ENCODE measurements around the gene NPLOC4.

Gene NPLOC4

DNA sequence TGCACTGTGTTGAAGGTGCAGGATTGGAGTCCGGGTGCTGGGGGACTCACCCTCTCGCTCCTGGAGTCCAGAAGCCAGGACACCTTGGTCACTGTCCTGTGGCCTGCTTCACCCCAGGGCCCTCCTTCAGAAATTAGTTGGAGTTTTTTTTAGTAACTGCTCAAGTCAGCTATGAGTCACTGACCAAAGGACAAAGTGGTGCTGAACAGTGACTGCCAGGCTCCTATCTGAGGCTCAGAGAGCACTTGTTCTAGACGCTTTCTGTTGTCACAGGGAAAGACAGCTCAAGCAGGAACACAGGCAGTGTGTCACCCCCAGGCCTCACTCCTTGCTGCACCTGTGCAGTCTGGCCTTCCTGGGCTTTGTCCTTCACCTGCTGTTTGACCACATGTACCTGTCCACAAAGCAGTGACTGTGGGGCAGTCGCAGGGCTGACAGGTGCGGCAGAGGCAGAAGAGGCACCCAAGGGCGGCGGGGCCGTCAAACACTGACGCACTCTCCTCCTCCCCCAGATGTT, 80.7 kb downstream of the NPLOC4 start:
- H3K27me3 ChIP-seq: no peaks in the 10 kb centered on the region
- TF ChIP-seq, protein P1, sequence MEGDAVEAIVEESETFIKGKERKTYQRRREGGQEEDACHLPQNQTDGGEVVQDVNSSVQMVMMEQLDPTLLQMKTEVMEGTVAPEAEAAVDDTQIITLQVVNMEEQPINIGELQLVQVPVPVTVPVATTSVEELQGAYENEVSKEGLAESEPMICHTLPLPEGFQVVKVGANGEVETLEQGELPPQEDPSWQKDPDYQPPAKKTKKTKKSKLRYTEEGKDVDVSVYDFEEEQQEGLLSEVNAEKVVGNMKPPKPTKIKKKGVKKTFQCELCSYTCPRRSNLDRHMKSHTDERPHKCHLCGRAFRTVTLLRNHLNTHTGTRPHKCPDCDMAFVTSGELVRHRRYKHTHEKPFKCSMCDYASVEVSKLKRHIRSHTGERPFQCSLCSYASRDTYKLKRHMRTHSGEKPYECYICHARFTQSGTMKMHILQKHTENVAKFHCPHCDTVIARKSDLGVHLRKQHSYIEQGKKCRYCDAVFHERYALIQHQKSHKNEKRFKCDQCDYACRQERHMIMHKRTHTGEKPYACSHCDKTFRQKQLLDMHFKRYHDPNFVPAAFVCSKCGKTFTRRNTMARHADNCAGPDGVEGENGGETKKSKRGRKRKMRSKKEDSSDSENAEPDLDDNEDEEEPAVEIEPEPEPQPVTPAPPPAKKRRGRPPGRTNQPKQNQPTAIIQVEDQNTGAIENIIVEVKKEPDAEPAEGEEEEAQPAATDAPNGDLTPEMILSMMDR (IDR thresholded peaks at IDR 0.05): no peak
- intact Hi-C loops (cut with DNase I; ENCODE audit: low total_unique reads): no loop called here
- peaks cover 0 to 34% (median 25%) of the 10 kb centered on the region in 4 donors for H3K4me1 ChIP-seq
- no peak overlapping the region for H3K4me3 ChIP-seq
- peak overlapping the region; percentile 41 to 43 for H3K27ac ChIP-seq
- DNase-seq: no peak
- peaks cover 18 to 51% (median 41%) of the 10 kb centered on the region in 3 donors for H3K36me3 ChIP-seq
- H3K9me3 ChIP-seq: no peaks in the 10 kb centered on the region

DNA sequence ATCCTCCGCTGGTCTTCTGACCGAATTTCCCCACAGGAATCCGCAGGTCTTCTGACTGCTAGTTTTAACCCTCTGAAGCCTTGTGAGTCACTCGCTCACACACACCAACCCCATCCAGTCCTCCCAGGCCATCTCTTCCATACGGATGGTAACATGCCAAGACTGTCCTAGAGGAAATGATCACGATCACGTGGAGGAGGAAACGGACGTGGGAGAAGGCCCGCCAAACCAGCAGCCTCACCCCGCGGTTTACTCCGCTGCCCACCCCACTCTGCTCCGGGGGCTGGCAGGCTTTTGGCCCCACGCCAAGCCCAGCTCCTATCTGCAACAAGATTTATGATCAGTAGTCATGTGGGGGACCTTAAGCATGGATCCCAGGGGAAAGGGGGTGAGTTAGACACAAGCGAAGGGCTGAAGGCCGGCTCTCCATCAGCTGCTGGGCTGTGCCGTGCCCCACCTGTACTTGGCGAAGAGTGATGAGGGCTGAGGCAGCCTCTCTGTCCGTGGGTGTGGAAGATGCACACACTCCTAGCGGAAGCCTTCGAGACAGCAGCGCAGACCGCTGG, 83.2 kb downstream of the NPLOC4 start:
- peak in 1 of 2 donors; percentile 78 for DNase-seq
- H3K4me3 ChIP-seq: peak overlapping the region; percentile 67 to 98

DNA sequence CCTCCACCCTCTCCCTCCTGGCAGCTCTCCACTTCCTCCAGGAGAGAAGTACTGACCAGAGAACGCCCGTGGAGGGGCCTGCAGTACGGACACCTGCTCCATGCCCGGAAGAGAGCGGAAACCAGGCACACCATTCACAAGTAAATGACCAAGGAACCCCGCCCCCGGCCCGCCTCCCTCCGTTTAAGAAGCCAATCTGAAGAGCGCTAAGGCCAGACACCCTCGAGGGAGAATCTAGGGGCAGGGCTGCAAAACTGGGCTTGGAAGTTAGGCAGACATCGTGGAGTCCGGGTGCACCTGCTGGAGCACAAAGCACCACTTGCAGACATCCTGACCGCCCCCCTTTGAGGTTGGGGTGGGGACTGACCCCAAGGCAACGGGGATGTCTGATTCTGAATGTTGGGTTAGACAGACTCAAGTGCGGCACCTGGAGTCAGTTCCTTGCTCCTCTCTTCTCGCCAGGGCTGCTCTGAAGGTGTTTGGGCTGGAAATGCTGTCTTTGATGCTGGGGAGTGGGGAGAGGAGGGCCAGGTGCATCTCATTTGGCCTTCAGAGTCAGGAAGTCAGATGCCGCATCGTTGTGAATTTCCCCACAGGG, 83.8 kb downstream of the NPLOC4 start:
- Histone ChIP-seq H3K4me1 (peaks cover 0 to 41% (median 38%) of the 10 kb centered on the region in 4 donors), H3K9me3 (no peaks in the 10 kb centered on the region), H3K36me3 (peaks cover 9 to 46% (median 32%) of the 10 kb centered on the region in 3 donors), H3K4me3 (peak overlapping the region; percentile 67 to 98), H3K27ac (peak overlapping the region; percentile 80 to 88), H3K27me3 (no peaks in the 10 kb centered on the region)
- intact Hi-C loops (cut with DNase I; ENCODE audit: low total_unique reads): no loop called here
- TF ChIP-seq, protein P1 (IDR thresholded peaks at IDR 0.05): no peak
- peak; percentile 87 to 89 for DNase-seq

More for the DNA sequence above, 83.2 kb downstream of the NPLOC4 start:
- intact Hi-C loops (cut with DNase I; ENCODE audit: low total_unique reads): no loop called here
- TF ChIP-seq, protein P1 (IDR thresholded peaks at IDR 0.05): no peak
- Histone ChIP-seq H3K4me1 (peaks cover 0 to 41% (median 38%) of the 10 kb centered on the region in 4 donors), H3K27ac (peak overlapping the region; percentile 80 to 88), H3K9me3 (no peaks in the 10 kb centered on the region), H3K27me3 (no peaks in the 10 kb centered on the region), H3K36me3 (peaks cover 9 to 46% (median 32%) of the 10 kb centered on the region in 3 donors)

DNA sequence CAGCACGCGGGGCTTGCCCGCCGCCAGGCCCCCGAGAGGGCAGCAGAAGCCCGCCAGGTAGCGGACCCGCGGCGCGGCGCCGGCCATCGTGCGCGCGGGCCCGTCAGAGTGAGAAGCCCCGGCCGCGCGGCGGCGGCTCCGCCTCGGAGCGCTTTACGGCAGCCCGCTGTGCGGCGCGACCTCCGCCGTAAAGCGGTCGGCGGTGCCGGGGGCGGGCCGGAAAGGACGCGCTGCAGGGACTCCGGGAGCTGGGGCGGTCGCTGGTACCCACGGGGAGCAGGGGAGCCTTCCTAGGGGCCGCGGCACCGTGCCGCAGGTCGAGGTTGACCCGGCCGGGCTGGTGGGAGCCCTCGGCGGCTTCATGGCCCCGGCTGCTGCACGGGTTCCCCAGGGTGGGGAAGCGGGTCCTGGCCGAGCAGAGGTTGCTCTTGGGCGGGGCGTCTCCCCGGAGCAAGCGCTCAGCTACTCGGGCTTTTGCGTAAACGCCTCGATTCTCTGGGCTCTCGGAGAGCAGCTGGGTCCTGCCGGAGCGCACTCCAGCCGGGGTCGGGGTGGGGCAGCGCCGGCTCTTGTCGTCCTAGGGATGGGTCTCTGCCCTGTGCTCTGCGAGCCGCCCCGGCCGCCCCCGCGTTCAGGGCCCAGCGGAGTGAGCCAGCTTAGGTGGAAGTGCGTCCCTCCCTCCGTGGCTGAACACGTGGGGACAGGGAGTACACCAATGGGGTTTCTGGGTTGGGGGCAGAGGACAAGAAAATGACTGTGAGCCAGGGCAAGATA, 84.5 kb downstream of the NPLOC4 start, which contains the start of gene FAAP100:
FAAP100 (minus strand) TSS at position 110 of the 774 bp plus-strand sequence; CDS start at position 87, 23 bp downstream.
- Histone ChIP-seq H3K4me3 (peak within 1 kb of the TSS; percentile 67 to 98), H3K4me1 (peaks cover 0 to 41% (median 38%) of the 10 kb centered on the region in 4 donors), H3K36me3 (peaks cover 16 to 46% (median 32%) of the 10 kb centered on the region in 3 donors), H3K27me3 (no peaks in the 10 kb centered on the region), H3K27ac (peak within 1 kb of the TSS; percentile 80 to 88), H3K9me3 (no peaks in the 10 kb centered on the region)
- DNase-seq: peak; percentile 62 to 88
- TF ChIP-seq, protein P1 (IDR thresholded peaks at IDR 0.05): no peak
- intact Hi-C loops (cut with DNase I; ENCODE audit: low total_unique reads): no loop called here

DNA sequence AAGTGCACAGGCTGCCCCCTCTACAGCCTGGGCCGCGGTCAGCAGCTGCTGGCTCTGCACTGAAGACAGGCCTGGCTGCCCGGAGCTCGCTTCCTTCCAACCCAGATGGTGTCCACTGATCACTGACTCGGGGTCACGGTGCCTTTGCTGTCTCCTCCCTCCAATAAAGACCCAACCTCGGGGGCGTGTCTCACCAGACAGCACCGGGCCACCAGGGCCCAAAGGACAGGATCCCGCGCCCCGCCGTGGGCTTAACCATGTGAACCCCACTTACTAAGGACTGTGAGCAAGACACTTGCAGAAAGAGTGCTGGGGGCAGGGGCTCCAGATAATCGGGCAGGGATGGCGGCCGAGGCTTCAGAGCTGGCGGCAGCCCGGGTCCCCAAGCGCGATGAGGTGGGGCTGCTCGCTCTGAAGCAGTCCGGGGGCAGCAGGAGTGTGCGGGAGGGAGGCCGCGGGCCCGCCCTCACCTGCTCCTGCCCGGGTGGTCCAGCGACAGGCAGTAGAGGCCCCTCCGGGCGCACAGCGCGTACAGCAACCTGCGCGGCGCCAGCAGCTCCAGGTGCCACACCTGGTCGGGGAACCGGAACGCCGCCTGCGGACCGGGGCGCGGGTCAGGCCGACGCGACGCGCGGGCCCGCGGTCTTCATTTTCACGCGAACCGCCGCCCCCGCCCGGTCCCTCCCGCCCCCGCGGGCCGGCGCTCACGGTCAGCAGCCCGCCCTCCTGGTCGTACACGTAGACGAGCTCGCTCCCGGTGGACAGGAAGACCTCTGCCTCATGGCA, 85.3 kb downstream of the NPLOC4 start:
- intact Hi-C loops (cut with DNase I; ENCODE audit: low total_unique reads): no loop called here
- H3K36me3 ChIP-seq: peaks cover 24 to 46% (median 34%) of the 10 kb centered on the region in 3 donors
- no peaks in the 10 kb centered on the region for H3K27me3 ChIP-seq
- TF ChIP-seq, protein P1 (IDR thresholded peaks at IDR 0.05): no peak
- peak overlapping the region; percentile 80 to 88 for H3K27ac ChIP-seq
- peaks cover 0 to 39% (median 36%) of the 10 kb centered on the region in 4 donors for H3K4me1 ChIP-seq
- H3K9me3 ChIP-seq: no peaks in the 10 kb centered on the region
- DNase-seq: peak in 1 of 2 donors; percentile 72
- peak overlapping the region; percentile 67 to 98 for H3K4me3 ChIP-seq

Measured in tibial artery (tissue), 4 donors.